Mesothelial cell of epicardium (in vitro differentiated cells): Measurements from ENCODE around the gene CENPN. TPM values are rescaled to one million over a fixed set of nuclear protein-coding genes. Genes with fewer than 3 reads are reported as not detected.

Experiments
- DNase-seq, 2 experiments: peaks; one replicate each; pipeline ENCODE4 v3.0.0; 2021; ENCODE audit warnings: low spot score in 2 of 2; ENCODE audit not compliant: unreplicated experiment in 2 of 2
- H3K27ac Mint-ChIP-seq: 2 replicates; pipeline ENCODE4 v1.8.0; 2021; ENCODE audit warnings: mixed read lengths
- H3K27me3 Mint-ChIP-seq: 2 replicates; pipeline ENCODE4 v1.8.0; 2021; ENCODE audit warnings: low read depth, mixed read lengths
- H3K36me3 Mint-ChIP-seq: 2 replicates; pipeline ENCODE4 v1.8.0; 2021; ENCODE audit warnings: mixed read lengths
- H3K4me1 Mint-ChIP-seq: 2 replicates; pipeline ENCODE4 v1.8.0; 2021; ENCODE audit warnings: mixed read lengths
- H3K4me3 Mint-ChIP-seq: 2 replicates; pipeline ENCODE4 v1.8.0; 2021; ENCODE audit warnings: mild to moderate bottlenecking, moderate library complexity, mixed read lengths
- H3K9me3 Mint-ChIP-seq: 2 replicates; pipeline ENCODE4 v1.8.0; 2021; ENCODE audit warnings: mixed read lengths
- total RNA-seq: library from RNA; stranded (reverse); gene quantifications from 3 replicates; pipeline ENCODE4 v1.2.1, GENCODE V29; 2021
- TF ChIP-seq, protein P1 (sequence below): fragments of 200-600 bp; sonication (generic); IDR thresholded peaks from one replicate; pipeline ENCODE4 v1.5.0; 2021; ENCODE audit warnings: antibody characterized with exemption; ENCODE audit not compliant: unreplicated experiment

CENPN gene
- total RNA-seq, 1 donor from 2014 or later, result 13.1 TPM

DNA sequence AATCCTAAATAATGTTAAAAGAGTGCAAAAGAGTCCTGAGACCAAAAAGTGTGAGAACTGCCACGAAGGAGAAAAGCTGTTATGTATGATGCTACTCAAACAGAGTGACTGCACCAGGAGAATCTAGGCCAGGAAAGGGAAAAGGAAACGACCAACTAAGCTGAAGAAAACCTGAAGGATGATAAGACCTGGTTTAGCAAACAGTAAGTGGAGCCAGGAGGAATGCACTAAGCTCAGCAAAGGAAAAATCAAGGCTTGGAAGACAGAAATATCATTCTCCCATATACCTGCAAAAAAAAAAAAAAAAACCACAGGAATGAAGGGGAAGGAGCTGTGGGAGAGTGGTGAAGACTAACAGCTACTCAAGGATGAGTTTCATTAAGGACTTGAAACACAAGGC is 21.4 kb upstream of the CENPN start:
- no peak overlapping the region for H3K4me3 Mint-ChIP-seq
- peak overlapping the region; percentile 1 for H3K27ac Mint-ChIP-seq
- no peak for DNase-seq

DNA sequence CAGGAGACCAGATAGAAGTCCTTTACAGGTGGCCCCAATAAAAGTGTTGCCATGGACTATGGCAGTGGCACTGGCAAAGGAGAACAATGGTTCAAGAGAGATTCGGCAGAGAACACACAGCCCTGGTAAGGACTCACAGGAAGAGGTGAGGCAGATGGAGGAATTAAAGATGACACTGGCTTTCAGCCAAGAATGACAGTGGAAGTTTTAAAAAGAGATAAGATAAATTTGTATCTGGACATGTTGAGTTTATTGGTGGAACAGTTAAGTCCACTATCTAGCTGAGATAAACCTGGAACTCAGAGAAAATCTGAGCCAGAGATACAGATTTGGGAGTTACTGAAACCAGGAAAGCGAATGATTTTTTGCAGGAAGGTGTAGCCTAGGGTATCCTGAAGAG is 20.5 kb upstream of the CENPN start:
- no peaks in the 10 kb centered on the region for H3K9me3 Mint-ChIP-seq
- peaks cover 3% of the 10 kb centered on the region for H3K36me3 Mint-ChIP-seq
- peaks cover 14% of the 10 kb centered on the region for H3K4me1 Mint-ChIP-seq
- TF ChIP-seq, protein P1, sequence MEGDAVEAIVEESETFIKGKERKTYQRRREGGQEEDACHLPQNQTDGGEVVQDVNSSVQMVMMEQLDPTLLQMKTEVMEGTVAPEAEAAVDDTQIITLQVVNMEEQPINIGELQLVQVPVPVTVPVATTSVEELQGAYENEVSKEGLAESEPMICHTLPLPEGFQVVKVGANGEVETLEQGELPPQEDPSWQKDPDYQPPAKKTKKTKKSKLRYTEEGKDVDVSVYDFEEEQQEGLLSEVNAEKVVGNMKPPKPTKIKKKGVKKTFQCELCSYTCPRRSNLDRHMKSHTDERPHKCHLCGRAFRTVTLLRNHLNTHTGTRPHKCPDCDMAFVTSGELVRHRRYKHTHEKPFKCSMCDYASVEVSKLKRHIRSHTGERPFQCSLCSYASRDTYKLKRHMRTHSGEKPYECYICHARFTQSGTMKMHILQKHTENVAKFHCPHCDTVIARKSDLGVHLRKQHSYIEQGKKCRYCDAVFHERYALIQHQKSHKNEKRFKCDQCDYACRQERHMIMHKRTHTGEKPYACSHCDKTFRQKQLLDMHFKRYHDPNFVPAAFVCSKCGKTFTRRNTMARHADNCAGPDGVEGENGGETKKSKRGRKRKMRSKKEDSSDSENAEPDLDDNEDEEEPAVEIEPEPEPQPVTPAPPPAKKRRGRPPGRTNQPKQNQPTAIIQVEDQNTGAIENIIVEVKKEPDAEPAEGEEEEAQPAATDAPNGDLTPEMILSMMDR, result no peak
- no peak overlapping the region for H3K4me3 Mint-ChIP-seq
- no peaks in the 10 kb centered on the region for H3K27me3 Mint-ChIP-seq
- no peak for DNase-seq
- H3K27ac Mint-ChIP-seq, result no peak overlapping the region

More for the DNA sequence above, 21.4 kb upstream of the CENPN start:
- Mint-ChIP-seq H3K36me3 (peaks cover 3% of the 10 kb centered on the region), H3K9me3 (no peaks in the 10 kb centered on the region), H3K4me1 (peaks cover 14% of the 10 kb centered on the region), H3K27me3 (no peaks in the 10 kb centered on the region)
- TF ChIP-seq, protein P1, result no peak

DNA sequence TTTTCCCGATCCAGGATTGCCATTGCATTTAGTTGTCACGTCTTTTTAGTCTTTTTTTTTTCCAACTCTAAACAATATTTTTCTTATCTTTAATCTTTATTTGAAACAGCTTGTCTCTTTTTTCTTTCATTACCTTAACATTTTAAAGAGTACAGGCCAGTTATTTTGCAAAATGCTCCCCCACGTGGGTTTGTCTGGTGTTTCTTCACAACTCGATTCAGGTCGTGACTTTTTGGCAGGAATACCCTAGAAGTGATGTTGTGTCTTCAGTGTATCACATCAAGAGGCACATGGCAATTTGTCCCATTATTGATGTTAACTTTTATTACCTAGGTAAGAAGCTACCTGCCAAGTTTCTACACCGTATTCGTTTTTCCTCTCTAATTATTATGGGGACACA is 18.3 kb upstream of the CENPN start:
- DNase-seq, result no peak
- Mint-ChIP-seq H3K4me3 (no peak overlapping the region), H3K27me3 (no peaks in the 10 kb centered on the region), H3K27ac (no peak overlapping the region), H3K36me3 (peaks cover 4% of the 10 kb centered on the region), H3K9me3 (no peaks in the 10 kb centered on the region), H3K4me1 (peaks cover 25% of the 10 kb centered on the region)
- TF ChIP-seq, protein P1, result no peak

DNA sequence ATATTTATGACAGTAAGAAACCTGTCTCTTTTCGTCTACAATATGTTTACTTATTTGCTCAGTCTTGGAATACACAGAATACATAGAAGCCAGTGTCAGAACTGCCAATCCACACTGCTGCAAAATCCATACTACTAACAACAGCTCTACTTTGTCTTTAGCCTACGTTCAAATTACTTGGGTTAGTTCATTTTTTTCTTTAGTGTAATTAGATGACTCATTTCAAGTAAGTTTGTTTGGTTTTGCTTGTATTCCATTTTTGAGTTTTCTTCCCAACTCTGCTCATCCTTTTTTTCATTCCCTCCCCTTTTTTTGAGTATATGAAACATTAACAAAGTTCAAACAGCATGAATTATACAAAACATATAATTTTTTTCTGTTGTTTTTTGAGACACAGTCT is 17.2 kb upstream of the CENPN start:
- Mint-ChIP-seq H3K27me3 (no peaks in the 10 kb centered on the region), H3K4me3 (no peak overlapping the region), H3K4me1 (peaks cover 27% of the 10 kb centered on the region), H3K27ac (no peak overlapping the region), H3K9me3 (no peaks in the 10 kb centered on the region), H3K36me3 (peaks cover 4% of the 10 kb centered on the region)
- no peak for DNase-seq
- TF ChIP-seq, protein P1, result no peak

DNA sequence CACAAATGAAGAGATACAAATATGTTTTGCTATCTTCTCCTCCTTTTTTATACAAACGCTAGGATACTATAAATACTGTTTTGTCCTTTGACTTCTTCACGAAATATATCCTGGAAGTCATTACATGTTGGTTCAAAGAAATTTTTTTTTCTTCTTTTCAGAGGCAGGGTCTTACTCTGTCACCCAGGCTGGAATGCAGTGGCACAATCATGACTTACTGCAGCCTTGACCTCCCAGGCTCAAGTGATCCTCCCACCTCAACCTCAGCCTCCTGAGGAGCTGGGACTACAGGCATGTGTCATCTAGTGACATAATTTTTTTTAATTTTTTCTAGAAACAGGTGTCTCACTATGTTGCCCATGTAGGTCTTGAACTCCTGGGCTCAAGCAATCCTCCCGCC is 16.4 kb upstream of the CENPN start:
- Mint-ChIP-seq H3K4me1 (peaks cover 26% of the 10 kb centered on the region), H3K9me3 (no peaks in the 10 kb centered on the region)

More for the DNA sequence above, 16.4 kb upstream of the CENPN start:
- no peak for DNase-seq
- Mint-ChIP-seq H3K4me3 (no peak overlapping the region), H3K27ac (no peak overlapping the region), H3K36me3 (peaks cover 4% of the 10 kb centered on the region), H3K27me3 (no peaks in the 10 kb centered on the region)
- TF ChIP-seq, protein P1, result no peak
